HepG2 (cell line): ENCODE data around the gene PEPD. TPM values are rescaled to one million over a fixed set of nuclear protein-coding genes. Genes with fewer than 3 reads are reported as not detected.

Source experiments
- ATAC-seq: fragments of 200-7000 bp; cut with Tn5 transposase; 3 replicates; pipeline ENCODE4 v1.9.1; 2020; ENCODE audit warnings: mild to moderate bottlenecking, moderate library complexity
- BruUV-seq: library from RNA; stranded (reverse); fragments of 400-500 nt; replicated peaks from 2 replicates; lab custom pipeline; 2021; lab: Mats Ljungman, UMichigan
- CTCF ChIA-PET: fragments of 300-600 bp; formaldehyde crosslinking; extraction: SDS; loops from one replicate; lab custom pipeline; 2021; ENCODE audit warnings: low total read pairs, inconsistent platforms, low intra/inter-chr PET ratio; lab: Yijun Ruan, JAX
- POLR2A ChIA-PET: fragments of 350-600 bp; sonication (Branson Sonifier 250); formaldehyde crosslinking; loops from one replicate; lab custom pipeline; 2020; ENCODE audit warnings: antibody characterized with exemption, inconsistent platforms; lab: Yijun Ruan, JAX
- DNase-seq: peaks from one replicate; pipeline ENCODE4 v3.0.0-alpha.2; 2015; ENCODE audit warnings: low spot score
- FAIRE-seq: peaks from 3 replicates; lab custom pipeline; 2011; peaks lifted over from hg19 to GRCh38; lab: Jason Lieb, UNC
- H2AFZ ChIP-seq: one replicate; pipeline ENCODE4 v1.6.1; 2011; ENCODE audit warnings: low read length, inconsistent platforms
- H3K27ac ChIP-seq: fragments of 300-600 bp; 3 replicates; pipeline ENCODE4 v1.8.0; 2011; ENCODE audit warnings: mixed run types, mild to moderate bottlenecking, mixed read lengths, low read length, inconsistent platforms; ENCODE audit not compliant: insufficient read depth; ENCODE audit errors: extremely low read length
- H3K27me3 ChIP-seq, 2 experiments: fragments of 200-600 bp in 1 of 2; 2 replicates in 1 of 2; 3 replicates in 1 of 2; pipeline versions ENCODE4 v1.6.0 to v1.8.0; 2011; ENCODE audit warnings: low read length in 2 of 2, mild to moderate bottlenecking in 2 of 2, moderate library complexity in 2 of 2, inconsistent platforms in 1 of 2; ENCODE audit not compliant: insufficient read depth in 2 of 2, control insufficient read depth in 1 of 2
- H3K36me3 ChIP-seq, 2 experiments: fragments of 200-600 bp in 1 of 2; replicated peaks in 1 of 2; 2 replicates in 1 of 2; 3 replicates in 1 of 2; pipeline versions ENCODE4 v1.5.1 to v1.8.0; 2011; ENCODE audit warnings: low read length in 2 of 2, inconsistent platforms in 1 of 2; ENCODE audit not compliant: insufficient read depth in 2 of 2, control insufficient read depth in 1 of 2
- H3K4me1 ChIP-seq: 2 replicates; pipeline ENCODE4 v1.5.1; 2012; ENCODE audit warnings: low read length, inconsistent platforms; ENCODE audit not compliant: insufficient read depth
- H3K4me2 ChIP-seq: 2 replicates; pipeline ENCODE4 v1.6.0; 2011; ENCODE audit warnings: low read depth, low read length, inconsistent platforms
- H3K4me3 ChIP-seq, 3 experiments: fragments of 200-600 bp in 1 of 3; sonication (generic), shearing (Covaris generic) in 1 of 3; replicated peaks in 1 of 3; 2 replicates each; pipeline ENCODE4 v1.5.1; 2011 to 2016; ENCODE audit warnings: low read length in 3 of 3, inconsistent platforms in 2 of 3, low read depth in 2 of 3, mild to moderate bottlenecking in 2 of 3, control low read depth in 1 of 3, mixed read lengths in 1 of 3; ENCODE audit not compliant: insufficient read depth in 1 of 3
- H3K79me2 ChIP-seq: one replicate; pipeline ENCODE4 v1.6.1; 2011; ENCODE audit warnings: low read length, inconsistent platforms; ENCODE audit not compliant: insufficient read depth
- H3K9ac ChIP-seq: 2 replicates; pipeline ENCODE4 v1.6.0; 2011; ENCODE audit warnings: mild to moderate bottlenecking, low read depth, low read length, inconsistent platforms; ENCODE audit not compliant: insufficient read depth
- H3K9me3 ChIP-seq: 2 replicates; pipeline ENCODE4 v1.5.1; 2012; ENCODE audit warnings: mild to moderate bottlenecking, low read length
- H4K20me1 ChIP-seq: 2 replicates; pipeline ENCODE4 v1.6.0; 2011; ENCODE audit warnings: inconsistent platforms, mild to moderate bottlenecking, low read length, moderate library complexity; ENCODE audit not compliant: insufficient read depth
- ESRRA ChIP-seq: sonication (generic); formaldehyde crosslinking; IDR thresholded peaks from 2 replicates; pipeline ENCODE4 v1.5.1; 2020; ENCODE audit warnings: mild to moderate bottlenecking, low read depth, missing genetic modification reagents
- SCMH1 ChIP-seq: sonication (generic); formaldehyde crosslinking; IDR thresholded peaks from 2 replicates; pipeline ENCODE4 v1.9.0; 2021; ENCODE audit warnings: missing genetic modification reagents, mild to moderate bottlenecking, borderline replicate concordance
- SMC3 ChIP-seq: IDR thresholded peaks from 2 replicates; pipeline ENCODE4 v1.6.1; 2011; ENCODE audit warnings: low read length, improper control_type of control experiment
- USF2 ChIP-seq, 2 experiments: sonication (generic) in 1 of 2; formaldehyde crosslinking in 1 of 2; IDR thresholded peaks; 2 replicates each; pipeline versions ENCODE4 v1.5.1 to v1.6.1; 2011 to 2020; ENCODE audit warnings: borderline replicate concordance in 1 of 2, low read depth in 1 of 2, low read length in 1 of 2, mild to moderate bottlenecking in 1 of 2, missing genetic modification reagents in 1 of 2, moderate library complexity in 1 of 2
- ZBTB42 ChIP-seq: sonication (generic); formaldehyde crosslinking; IDR thresholded peaks from 2 replicates; pipeline ENCODE4 v1.5.0; 2020; ENCODE audit warnings: mild to moderate bottlenecking, missing genetic modification reagents
- ZKSCAN1 ChIP-seq: fragments of 150-350 bp; IDR thresholded peaks from 2 replicates; pipeline ENCODE4 v1.6.1; 2014; ENCODE audit warnings: low read length
- ZNF180 ChIP-seq: sonication (generic); formaldehyde crosslinking; IDR thresholded peaks from 2 replicates; pipeline ENCODE4 v1.4.0; 2020; ENCODE audit warnings: low read depth, missing genetic modification reagents, borderline replicate concordance
- ZNF263 ChIP-seq: sonication (generic); formaldehyde crosslinking; IDR thresholded peaks from 2 replicates; pipeline ENCODE4 v1.4.0; 2020; ENCODE audit warnings: missing genetic modification reagents
- ZNF276 ChIP-seq: sonication (generic); formaldehyde crosslinking; IDR thresholded peaks from 2 replicates; pipeline ENCODE4 v1.4.0; 2020; ENCODE audit warnings: mild to moderate bottlenecking, low read depth, missing genetic modification reagents
- ZNF616 ChIP-seq: sonication (generic); formaldehyde crosslinking; IDR thresholded peaks from 2 replicates; pipeline ENCODE4 v1.5.0; 2020; ENCODE audit warnings: low read depth, mild to moderate bottlenecking, missing genetic modification reagents
- ZNF619 ChIP-seq: sonication (generic); formaldehyde crosslinking; IDR thresholded peaks from 2 replicates; pipeline ENCODE4 v1.4.0; 2020; ENCODE audit warnings: mild to moderate bottlenecking, missing genetic modification reagents
- ZNF740 ChIP-seq: sonication (generic); formaldehyde crosslinking; IDR thresholded peaks from 2 replicates; pipeline ENCODE4 v1.4.0; 2020; ENCODE audit warnings: missing genetic modification reagents
- WGBS: methylation state at CpG from one replicate; pipeline ENCODE4 v1.1.6; 2017; ENCODE audit warnings: low lambda C conversion rate; 5-methylcytosine and 5-hydroxymethylcytosine counted together
- in situ Hi-C: cut with HindIII; loops from 2 replicates; pipeline ENCODE4 v1.10.0; 2017; ENCODE audit warnings: low pct_unique_long_range_greater_than_20kb; ENCODE audit not compliant: extremely low pct_ligation_motif_present
- intact Hi-C: fragments of 100-400 bp; cut with micrococcal nuclease; formaldehyde crosslinking; loops from one replicate; pipeline ENCODE4 v1.10.0; 2022; ENCODE audit not compliant: unreplicated experiment
- polyA plus RNA-seq, 8 experiments: library from polyadenylated mRNA; depleted of rRNA in 3 of 8; stranded (reverse) in 7 of 8; unstranded in 1 of 8; fragments of >200 nt; fragmentation: Illumina TruSeq in 4 of 8; extraction: Trizol in 4 of 8; gene quantifications; 2 replicates each; pipeline versions ENCODE4 v1.2.1 to v1.2.3, GENCODE V29; 2011 to 2016; ENCODE audit warnings: low read depth in 4 of 8, missing spikeins in 1 of 8, mixed read lengths in 1 of 8; ENCODE audit not compliant: insufficient read depth in 1 of 8
- total RNA-seq, 5 experiments: library from RNA; depleted of rRNA; stranded (reverse); fragments of >200 nt; fragmentation: Illumina TruSeq; extraction: Trizol; gene quantifications; 2 replicates each; pipeline ENCODE4 v1.2.3, GENCODE V29; 2016; ENCODE audit warnings: low read depth in 1 of 5

Gene PEPD
- total and polyA plus RNA-seq, 2 of the 13 experiments (the other 11 are each of a cell fraction or from before 2014, with no cell fraction given), result 60.7 to 75.1 TPM

GRCh38 chr19:33435706-33436359 is 85.8 kb downstream of the PEPD start:
- no TSS peak for BruUV-seq
- H3K4me3 ChIP-seq, result no peak overlapping the region
- 0 out of 5 replicates have a peak, but pooled peaks cover 0 to 3% of the 10 kb centered on the region in 2 experiments for H3K36me3 ChIP-seq
- no peaks in the 10 kb centered on the region for H3K79me2 ChIP-seq
- FAIRE-seq (no peak), DNase-seq (no peak)
- H3K9ac ChIP-seq, result no peak overlapping the region
- TF ChIP-seq ZNF276 (no peak), ZNF616 (no peak), SCMH1 (CRISPR knock-in tag) (no peak)
- TF ChIP-seq, all 625 proteins: peak for 0
- H3K27me3 ChIP-seq, result no peaks in the 10 kb centered on the region
- H3K4me2 ChIP-seq, result no peak overlapping the region
- no peak overlapping the region for H3K27ac ChIP-seq
- no peak overlapping the region for H2AFZ ChIP-seq
- in situ Hi-C loops (no loop called here), intact Hi-C loops (no loop called here)
- ChIA-PET POLR2A (no interaction called here), CTCF (no interaction called here)
- whole genome bisulfite sequencing, result 97% methylated on average over 5 of the region's 11 CpGs
- no peak for ATAC-seq
- H3K4me1 ChIP-seq, result no peaks in the 10 kb centered on the region
- no peaks in the 10 kb centered on the region for H3K9me3 ChIP-seq
- H4K20me1 ChIP-seq, result no peaks in the 10 kb centered on the region

GRCh38 chr19:33434886-33435705 is 86.5 kb downstream of the PEPD start:
- Histone ChIP-seq H3K27ac (no peak overlapping the region), H3K36me3 (0 out of 5 replicates have a peak, but pooled peaks cover 0 to 3% of the 10 kb centered on the region in 2 experiments), H4K20me1 (no peaks in the 10 kb centered on the region), H3K79me2 (no peaks in the 10 kb centered on the region), H3K9ac (no peak overlapping the region), H3K27me3 (no peaks in the 10 kb centered on the region), H3K4me3 (no peak overlapping the region), H3K4me2 (no peak overlapping the region), H2AFZ (no peak overlapping the region), H3K4me1 (no peaks in the 10 kb centered on the region), H3K9me3 (no peaks in the 10 kb centered on the region)
- WGBS, result 95% methylated on average over 17 of the region's 28 CpGs
- FAIRE-seq, result no peak
- DNase-seq, result no peak
- POLR2A ChIA-PET, result no interaction called here
- no peak for ATAC-seq
- in situ Hi-C loops, result no loop called here
- BruUV-seq, result no TSS peak
- intact Hi-C loops, result no loop called here
- CTCF ChIA-PET, result no interaction called here
- TF ChIP-seq ZNF740 (CRISPR knock-in tag) (no peak), SMC3 (no peak), ZKSCAN1 (no peak), ZNF619 (CRISPR knock-in tag) (no peak), ZNF180 (no peak), ZNF263 (CRISPR knock-in tag) (no peak), USF2 (IDR thresholded peaks at IDR 0.05; ENCODE audit: low read depth, low read length) (no peak), USF2 (CRISPR knock-in tag; IDR thresholded peaks at IDR 0.05; ENCODE audit: borderline replicate concordance) (no peak), ESRRA (CRISPR knock-in tag) (no peak), ZBTB42 (CRISPR knock-in tag) (no peak)
